GM19467 (cell line): ENCODE data around the gene BTBD6.

Experiments used
- ATAC-seq: cut with Tn5 transposase; IDR thresholded peaks from one replicate; pipeline ENCODE4 v1.9.1; 2021; ENCODE audit warnings: mild to moderate bottlenecking, moderate library complexity; ENCODE audit not compliant: unreplicated experiment

The BTBD6 gene

GRCh38 chr14:105211086-105211757 is 37.1 kb upstream of the BTBD6 start:
- no peak for ATAC-seq

GRCh38 chr14:105211758-105212089 is 36.6 kb upstream of the BTBD6 start:
- ATAC-seq: no peak

- no peak for ATAC-seq
These were observed 35.6 kb upstream of the BTBD6 start for GRCh38 chr14:105212541-105213300.

DNA sequence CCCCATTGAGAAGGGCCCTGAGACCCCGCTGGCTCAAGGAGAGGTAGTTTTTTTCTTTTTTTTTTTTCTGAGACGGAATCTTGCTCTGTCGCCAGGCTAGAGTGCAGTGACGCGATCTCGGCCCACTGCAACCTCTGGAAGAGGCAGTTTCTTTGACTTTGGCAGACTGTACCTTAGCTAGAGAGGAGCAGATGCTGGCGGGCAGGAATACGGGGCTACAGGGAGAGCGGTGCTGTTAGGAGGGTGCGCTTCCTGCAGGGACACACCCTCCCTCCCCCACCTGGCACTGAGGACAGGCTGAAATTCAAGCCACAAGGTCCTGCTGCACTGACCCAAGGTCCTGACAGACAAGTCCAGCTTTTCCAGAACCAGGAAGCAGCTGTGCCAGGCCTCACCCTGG is 35.0 kb upstream of the BTBD6 start:
- no peak for ATAC-seq

- ATAC-seq: no peak
These were observed 33.9 kb upstream of the BTBD6 start for GRCh38 chr14:105214324-105214915.

DNA sequence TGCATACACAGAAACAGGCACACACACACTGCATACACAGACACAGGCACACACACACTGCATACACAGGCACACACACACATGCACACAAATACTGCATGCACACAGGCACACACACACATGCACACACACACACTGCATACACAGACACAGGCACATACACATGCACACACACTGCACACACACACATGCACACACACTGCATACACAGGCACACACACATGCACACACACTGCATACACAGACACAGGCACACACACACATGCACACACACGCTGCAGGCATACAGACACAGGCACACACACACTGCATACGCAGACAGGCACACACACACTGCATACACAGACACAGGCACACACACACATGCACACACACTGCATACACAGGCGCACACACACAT is 32.7 kb upstream of the BTBD6 start:
- ATAC-seq: no peak

GRCh38 chr14:105216490-105217247 is 31.7 kb upstream of the BTBD6 start:
- ATAC-seq: no peak

- ATAC-seq: no peak
These were observed 30.6 kb upstream of the BTBD6 start for GRCh38 chr14:105217774-105218173.

- no peak for ATAC-seq
These were observed 29.7 kb upstream of the BTBD6 start for GRCh38 chr14:105218611-105219010.

DNA sequence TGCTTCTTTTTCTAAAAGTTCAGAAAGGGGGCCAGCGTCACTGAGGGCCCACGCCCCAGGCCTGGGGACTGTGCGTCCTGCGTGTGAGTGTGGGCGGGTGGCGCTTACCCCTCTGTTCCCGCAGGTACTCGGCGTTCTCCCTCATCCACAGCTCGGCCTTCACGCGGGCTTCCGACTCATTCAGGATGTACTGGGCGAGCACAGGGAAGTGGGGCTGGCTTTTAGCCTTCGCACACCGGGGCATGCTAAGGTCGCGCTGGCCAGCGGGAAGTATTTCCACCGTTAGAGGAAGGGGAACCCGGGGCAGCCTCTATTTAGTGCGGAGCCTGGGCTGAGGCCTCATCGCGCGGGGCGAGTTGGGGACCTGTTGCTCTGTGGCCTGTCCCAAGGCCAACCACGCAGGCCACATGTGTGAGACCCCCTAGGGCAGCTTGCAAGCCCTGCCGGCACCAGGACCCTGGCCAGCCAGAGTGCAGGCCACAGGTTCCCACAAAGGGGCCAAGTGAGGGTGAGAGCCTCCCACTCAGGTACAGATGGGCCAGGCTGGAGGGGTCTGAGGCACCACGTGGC is 29.2 kb upstream of the BTBD6 start:
- ATAC-seq: no peak

DNA sequence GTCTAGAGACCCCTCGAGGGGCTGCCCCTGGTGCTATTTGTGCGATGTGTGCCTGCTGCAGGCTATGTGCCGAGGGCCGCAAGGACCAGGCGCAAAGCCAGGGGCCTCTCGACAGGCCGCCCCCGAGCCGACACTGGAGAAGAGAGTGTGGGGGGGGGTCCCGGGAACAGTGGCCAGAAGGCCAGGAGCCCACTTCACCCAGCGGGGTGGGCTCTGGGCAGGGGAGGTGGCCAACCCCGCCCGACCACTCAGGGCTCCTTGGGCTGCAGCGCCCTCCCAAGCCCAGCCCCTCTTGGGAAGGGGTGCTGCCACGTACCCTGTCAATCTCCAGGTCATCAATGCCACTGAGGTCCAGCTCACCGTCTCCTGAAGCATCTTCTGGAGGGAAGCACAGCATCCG is 28.6 kb upstream of the BTBD6 start:
- no peak for ATAC-seq

DNA sequence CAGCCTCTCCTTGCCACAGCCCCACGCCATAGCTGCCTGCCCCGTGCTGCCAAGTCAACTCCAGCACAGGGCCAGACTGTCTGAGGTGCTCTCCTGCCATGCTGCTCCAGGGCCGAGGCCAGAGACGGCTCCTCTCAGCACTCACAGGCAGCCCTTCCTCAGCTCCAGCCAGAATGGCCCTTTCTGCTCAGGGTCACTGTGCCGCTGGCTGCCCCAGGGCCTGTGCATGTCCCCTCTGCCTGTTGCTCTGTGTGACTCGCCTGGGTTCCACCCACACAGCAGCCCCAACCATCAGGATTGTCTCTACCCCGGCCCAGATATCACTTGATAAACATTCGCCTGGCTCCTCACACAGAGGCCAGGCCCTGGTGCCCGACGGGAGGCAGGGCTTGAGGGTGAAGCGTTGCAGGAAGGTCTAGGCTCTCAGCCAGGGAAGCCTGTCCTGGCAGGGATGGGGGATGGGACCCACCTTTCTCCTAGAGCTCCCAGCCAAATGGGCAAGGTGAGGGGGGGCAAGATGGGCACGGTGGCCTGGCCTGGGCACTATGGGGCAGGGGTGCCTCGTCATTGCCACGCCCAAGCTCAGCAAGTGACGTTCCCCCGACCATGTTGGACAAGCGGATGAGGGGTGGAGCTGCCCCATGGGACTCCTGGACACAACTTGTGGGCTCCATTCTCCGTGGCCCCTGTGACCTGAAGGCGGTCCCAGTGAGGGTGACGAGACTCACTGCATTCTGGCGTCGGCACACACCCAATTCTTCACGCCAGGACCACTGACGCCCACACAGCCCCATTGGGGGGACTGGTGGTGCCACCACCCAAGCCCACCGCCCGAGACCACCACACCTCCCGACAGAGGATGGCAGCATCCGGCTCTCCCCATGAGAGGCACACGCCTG is 27.4 kb upstream of the BTBD6 start:
- ATAC-seq: no peak

DNA sequence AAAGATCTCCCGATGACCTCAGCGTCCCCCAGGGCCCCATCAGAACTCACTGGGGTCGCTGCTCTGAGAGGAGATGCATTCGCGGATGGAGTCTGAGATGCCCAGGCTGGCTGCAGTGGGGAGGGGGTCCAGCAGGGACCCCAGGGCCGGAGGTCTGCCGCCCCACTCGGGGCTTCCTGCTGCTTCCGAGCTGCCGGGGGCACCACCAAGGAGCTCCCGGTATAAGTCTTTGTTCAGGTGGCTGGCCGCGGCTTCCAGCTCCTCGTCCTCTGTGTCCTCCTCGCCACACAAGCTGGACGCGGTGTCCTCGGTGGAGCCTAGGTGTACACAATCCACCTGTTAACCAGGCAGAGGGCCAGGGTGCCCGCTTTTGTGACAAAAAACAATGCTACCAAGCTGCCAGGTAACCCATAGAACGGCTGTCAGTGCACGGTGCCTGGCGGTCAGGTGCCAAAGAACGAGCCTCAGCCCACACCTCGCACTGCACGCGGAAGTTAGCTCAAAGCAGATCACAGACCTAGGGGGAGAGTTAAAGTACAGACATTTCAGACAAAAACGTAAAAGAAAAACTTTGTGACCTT is 26.6 kb upstream of the BTBD6 start:
- no peak for ATAC-seq

DNA sequence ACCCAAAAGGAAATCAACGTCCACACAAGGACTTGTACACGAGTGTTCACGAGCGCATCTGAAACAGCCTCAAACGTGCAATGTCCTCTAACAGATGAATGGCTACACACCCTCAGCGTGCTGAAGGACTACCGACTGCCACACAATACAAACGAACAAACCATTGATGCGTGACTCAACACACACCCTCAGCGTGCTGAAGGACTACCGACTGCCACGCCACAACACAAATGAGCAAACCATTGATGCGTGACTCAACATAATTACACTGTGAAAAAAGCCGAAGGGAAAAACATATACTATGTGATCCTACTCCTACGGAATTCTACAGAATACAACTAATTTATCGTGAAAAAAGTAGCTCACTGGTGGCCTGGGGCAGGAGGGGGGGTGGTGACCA is 25.1 kb upstream of the BTBD6 start:
- no peak for ATAC-seq

- ATAC-seq: no peak
These were observed 24.4 kb upstream of the BTBD6 start for GRCh38 chr14:105223770-105224544.

- no peak for ATAC-seq
These were observed 23.3 kb upstream of the BTBD6 start for GRCh38 chr14:105224845-105225570.

- ATAC-seq: no peak
These were observed 22.1 kb upstream of the BTBD6 start for GRCh38 chr14:105226198-105226597.

GRCh38 chr14:105227346-105227745 is 21.0 kb upstream of the BTBD6 start:
- no peak for ATAC-seq
